Measurements from ENCODE around the gene ZFHX3. TPM values are rescaled to one million over a fixed set of nuclear protein-coding genes. Genes with fewer than 3 reads are reported as not detected.

ZFHX3 gene
- total and polyA plus RNA-seq, 10 of the 15 experiments (the other 5 are each of a cell fraction or from before 2014, with no cell fraction given): 0.68 to 8.6 (median 2.0) TPM

DNA sequence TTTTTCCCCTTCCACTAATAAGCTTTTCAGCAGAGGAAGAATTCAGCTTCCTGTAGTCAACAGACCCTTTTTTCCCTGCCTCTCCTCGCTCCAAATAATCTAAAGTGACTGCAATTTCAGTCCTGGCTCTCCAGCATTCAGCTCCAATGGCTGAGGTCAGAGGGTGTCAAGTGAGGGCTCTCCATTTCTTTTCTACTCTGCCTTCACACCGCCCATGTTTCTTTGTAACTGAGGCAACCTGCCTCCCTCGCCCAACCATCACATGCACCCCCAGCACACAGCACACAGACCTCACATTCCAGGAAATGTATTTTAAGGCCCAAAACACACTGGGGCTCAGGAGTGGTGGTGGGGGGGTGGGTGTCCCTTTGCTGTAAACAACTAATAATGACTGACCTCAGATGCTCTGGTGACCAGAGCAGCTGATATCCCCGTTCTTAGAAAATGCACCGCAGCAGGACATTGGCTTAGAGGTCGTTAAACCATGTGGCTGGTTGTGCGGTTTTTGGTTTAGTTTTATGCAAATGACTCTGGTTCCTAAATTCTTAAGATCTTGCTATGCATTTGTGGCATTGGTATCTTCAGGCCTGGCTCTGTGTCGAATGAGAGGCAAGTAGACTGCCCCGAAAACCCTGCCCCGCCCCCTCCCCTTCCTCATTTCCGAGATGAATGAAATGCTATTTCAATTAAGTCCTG, 203.6 kb downstream of the ZFHX3 start:
- in situ Hi-C loops (cut with MboI) (no loop called here), intact Hi-C loops (cut with micrococcal nuclease; ENCODE audit: unreplicated experiment) (no loop called here)
- RAD21 ChIA-PET (ENCODE audit: unreplicated experiment): no interaction called here
- Histone ChIP-seq H4K20me1 (ENCODE audit: control insufficient read depth, insufficient read depth) (no peaks in the 10 kb centered on the region; the same call in 1 of the 2 replicates), H3K36me3 (ENCODE audit: control insufficient read depth in 2 of 2, insufficient read depth in 2 of 2, low read length in 1 of 2) (no peaks in the 10 kb centered on the region), H3K4me2 (ENCODE audit: control insufficient read depth, insufficient read depth) (no peak overlapping the region), H3K9me3 (replicated peaks; ENCODE audit: control insufficient read depth, insufficient read depth, low read length) (no peaks in the 10 kb centered on the region), H3K4me3 (no peak overlapping the region), H3K27ac (ENCODE audit: control insufficient read depth, insufficient read depth) (no peak overlapping the region), H3K79me2 (ENCODE audit: control insufficient read depth, insufficient read depth, low read length) (no peaks in the 10 kb centered on the region), H3K4me1 (ENCODE audit: control insufficient read depth, insufficient read depth, low read length) (peaks cover 15% of the 10 kb centered on the region), H3K27me3 (replicated peaks in 1 of 2; ENCODE audit: control insufficient read depth in 2 of 2, insufficient read depth in 2 of 2, low read length in 1 of 2) (no peaks in the 10 kb centered on the region), H3K9ac (ENCODE audit: control insufficient read depth, insufficient read depth, low read length) (no peak overlapping the region), H2AFZ (ENCODE audit: control insufficient read depth, low read depth, low read length) (no peak overlapping the region)
- DNase-seq (ENCODE audit: low read depth, low spot score) (peak; percentile 11), ATAC-seq (peak; percentile 42), FAIRE-seq (no peak)
- WGBS (ENCODE audit: insufficient coverage, insufficient replicate concordance, low lambda C conversion rate, missing lambda C conversion rate): 15% methylated on average over 11 of the region's 11 CpGs
- CTCF ChIA-PET: interaction anchor here (0.8 to 10.6 kb wide), 3 partner anchors 11 to 342 kb away, joined by 4 to 69 read pairs (median 4); no protein-coding TSS in a partner anchor
- SMC1A ChIA-PET (ENCODE audit: uncharacterized antibody, unreplicated experiment): interaction anchor here (1.1 kb wide), 1 partner anchor 11 kb away, joined by 4 read pairs; no protein-coding TSS in a partner anchor
- TF ChIP-seq PML (IDR thresholded peaks at IDR 0.05; ENCODE audit: low read length): no peak
- TF ChIP-seq MAX (IDR thresholded peaks at IDR 0.05; ENCODE audit: low read depth, low read length): no peak
- TF ChIP-seq POU2F2 (IDR thresholded peaks at IDR 0.05; ENCODE audit: borderline replicate concordance, low read depth, low read length): peak; percentile 50; the same call in 1 of the 3 replicates
- no peak for TF ChIP-seq KAT2A (conservative IDR thresholded peaks at IDR 0.05; ENCODE audit: control insufficient read depth, low read depth, low read length)
- TF ChIP-seq BHLHE40 (IDR thresholded peaks at IDR 0.05; ENCODE audit: borderline replicate concordance in 1 of 2, low read depth in 2 of 2, low read length in 1 of 2): no peak
- no peak for TF ChIP-seq TCF7 (IDR thresholded peaks at IDR 0.05; ENCODE audit: borderline replicate concordance)
- no peak for TF ChIP-seq CREB1 (IDR thresholded peaks at IDR 0.05; ENCODE audit: low read depth)
- no peak for TF ChIP-seq NR2C1 (IDR thresholded peaks at IDR 0.05)
- no peak for TF ChIP-seq HDGF (IDR thresholded peaks at IDR 0.05)
- TF ChIP-seq SMC3 (IDR thresholded peaks at IDR 0.05; ENCODE audit: borderline replicate concordance, low read length): no peak
- TF ChIP-seq PKNOX1 (IDR thresholded peaks at IDR 0.05): no peak
- peak; percentile 79 for TF ChIP-seq RUNX3 (IDR thresholded peaks at IDR 0.05; ENCODE audit: low read length)
- BruUV-seq (replicated peaks): no TSS peak
- POLR2A ChIA-PET: no interaction called here
